ENCODE data around the gene SH3BP1.

SH3BP1 gene

GRCh38 chr22:37659066-37659896 lies 19.8 kb downstream of the SH3BP1 start:
- no peak for DNase-seq (ENCODE audit: low spot score)

GRCh38 chr22:37659897-37660708 lies 20.6 kb downstream of the SH3BP1 start:
- DNase-seq (ENCODE audit: low spot score) = no peak

- no peak for DNase-seq (ENCODE audit: low spot score)
Observed at GRCh38 chr22:37660709-37661045, 21.2 kb downstream of the SH3BP1 start.

- DNase-seq (ENCODE audit: low spot score) = peak; percentile 29
Observed at GRCh38 chr22:37661160-37661924, 21.9 kb downstream of the SH3BP1 start.

- no peak for DNase-seq (ENCODE audit: low spot score)
Observed at GRCh38 chr22:37662039-37662438, 22.6 kb downstream of the SH3BP1 start.

GRCh38 chr22:37663521-37664140 lies 24.2 kb downstream of the SH3BP1 start:
- DNase-seq (ENCODE audit: low spot score) = no peak

- no peak for DNase-seq (ENCODE audit: low spot score)
Observed at GRCh38 chr22:37664249-37665101, 25.0 kb downstream of the SH3BP1 start.

- DNase-seq (ENCODE audit: low spot score) = no peak
Observed at GRCh38 chr22:37665487-37665886, 26.0 kb downstream of the SH3BP1 start.

GRCh38 chr22:37669586-37669985 lies 30.1 kb downstream of the SH3BP1 start:
- no peak for DNase-seq (ENCODE audit: low spot score)

- no peak for DNase-seq (ENCODE audit: low spot score)
Observed at GRCh38 chr22:37672206-37672919, 32.9 kb downstream of the SH3BP1 start.

GRCh38 chr22:37672920-37673455 lies 33.5 kb downstream of the SH3BP1 start:
- no peak for DNase-seq (ENCODE audit: low spot score)

- DNase-seq (ENCODE audit: low spot score) = no peak
Observed at GRCh38 chr22:37674248-37674647, 34.8 kb downstream of the SH3BP1 start.

- DNase-seq (ENCODE audit: low spot score) = peak; percentile 89
Observed at GRCh38 chr22:37674951-37675929, 35.8 kb downstream of the SH3BP1 start, which contains the start of gene LGALS1. Gene LGALS1, plus strand, starts transcription at chr22:37675636. Its CDS starts 67 bp downstream, at chr22:37675703.

GRCh38 chr22:37675930-37676735 lies 36.7 kb downstream of the SH3BP1 start:
- DNase-seq (ENCODE audit: low spot score) = no peak

- DNase-seq (ENCODE audit: low spot score) = peak; percentile 90
Observed at GRCh38 chr22:37676736-37677492, 37.4 kb downstream of the SH3BP1 start.

- DNase-seq (ENCODE audit: low spot score) = no peak
Observed at GRCh38 chr22:37677493-37677974, 38.1 kb downstream of the SH3BP1 start.

- DNase-seq (ENCODE audit: low spot score) = no peak
Observed at GRCh38 chr22:37678372-37678771, 38.9 kb downstream of the SH3BP1 start.
